ENCODE data around the gene VAV3. TPM values are rescaled to one million over a fixed set of nuclear protein-coding genes. Genes with fewer than 3 reads are reported as not detected.
"Not testable (repeated sequence)": the region's sequence is repeated elsewhere in the genome, so short reads cannot be mapped to it uniquely, and the experiment has no call there.

The VAV3 gene
- 5.3 and 7.6 TPM in 2 replicates for total RNA-seq (2014; rRNA removed; shearing (Covaris generic))

- H3K36me3 ChIP-seq (replicated peaks; ENCODE audit: control insufficient read depth, insufficient read depth, low read length), result no peaks in the 10 kb centered on the region
- peak within 1 kb of the TSS; percentile 74 for H3K4me3 ChIP-seq (ENCODE audit: insufficient read depth, low read depth, low read length)
- DNase-seq, result peak; percentile 89
- peaks cover 19% of the 10 kb centered on the region for H3K27me3 ChIP-seq (ENCODE audit: control insufficient read depth, insufficient read depth, low read length)
Observed at GRCh38 chr1:107965110-107965991, at the start of gene VAV3. VAV3 (minus strand) TSS chr1:107965180; CDS start chr1:107964869, 311 bp downstream.

- no peak overlapping the region for H3K4me3 ChIP-seq (ENCODE audit: insufficient read depth, low read depth, low read length)
- DNase-seq, result no peak
- H3K36me3 ChIP-seq (replicated peaks; ENCODE audit: control insufficient read depth, insufficient read depth, low read length), result no peaks in the 10 kb centered on the region; the same call in 1 of the 2 replicates
- H3K27me3 ChIP-seq (ENCODE audit: control insufficient read depth, insufficient read depth, low read length), result no peaks in the 10 kb centered on the region
Observed at GRCh38 chr1:108012553-108012952, 47.6 kb upstream of the VAV3 start.

- H3K36me3 ChIP-seq (replicated peaks; ENCODE audit: control insufficient read depth, insufficient read depth, low read length), result no peaks in the 10 kb centered on the region; the same call in 1 of the 2 replicates
- H3K4me3 ChIP-seq (ENCODE audit: insufficient read depth, low read depth, low read length), result no peak overlapping the region
- no peak for DNase-seq
- no peaks in the 10 kb centered on the region for H3K27me3 ChIP-seq (ENCODE audit: control insufficient read depth, insufficient read depth, low read length)
Observed at GRCh38 chr1:108011295-108011694, 46.3 kb upstream of the VAV3 start.

GRCh38 chr1:108010581-108010980 is 45.6 kb upstream of the VAV3 start:
- DNase-seq, result no peak

GRCh38 chr1:108009603-108010195 is 44.7 kb upstream of the VAV3 start:
- Histone ChIP-seq H3K36me3 (replicated peaks; ENCODE audit: control insufficient read depth, insufficient read depth, low read length) (no peaks in the 10 kb centered on the region; the same call in 1 of the 2 replicates), H3K27me3 (ENCODE audit: control insufficient read depth, insufficient read depth, low read length) (no peaks in the 10 kb centered on the region), H3K4me3 (ENCODE audit: insufficient read depth, low read depth, low read length) (no peak overlapping the region)
- DNase-seq, result no peak

More at GRCh38 chr1:108010581-108010980, 45.6 kb upstream of the VAV3 start:
- no peaks in the 10 kb centered on the region for H3K27me3 ChIP-seq (ENCODE audit: control insufficient read depth, insufficient read depth, low read length)
- H3K4me3 ChIP-seq (ENCODE audit: insufficient read depth, low read depth, low read length), result no peak overlapping the region
- no peaks in the 10 kb centered on the region; the same call in 1 of the 2 replicates for H3K36me3 ChIP-seq (replicated peaks; ENCODE audit: control insufficient read depth, insufficient read depth, low read length)

- Histone ChIP-seq H3K27me3 (ENCODE audit: control insufficient read depth, insufficient read depth, low read length) (no peaks in the 10 kb centered on the region), H3K36me3 (replicated peaks; ENCODE audit: control insufficient read depth, insufficient read depth, low read length) (no peaks in the 10 kb centered on the region), H3K4me3 (ENCODE audit: insufficient read depth, low read depth, low read length) (no peak overlapping the region)
- DNase-seq, result no peak
Observed at GRCh38 chr1:108007531-108007930, 42.6 kb upstream of the VAV3 start.

- Histone ChIP-seq H3K4me3 (ENCODE audit: insufficient read depth, low read depth, low read length) (no peak overlapping the region), H3K27me3 (ENCODE audit: control insufficient read depth, insufficient read depth, low read length) (no peaks in the 10 kb centered on the region), H3K36me3 (replicated peaks; ENCODE audit: control insufficient read depth, insufficient read depth, low read length) (no peaks in the 10 kb centered on the region)
- no peak for DNase-seq
Observed at GRCh38 chr1:108007070-108007469, 42.1 kb upstream of the VAV3 start.

GRCh38 chr1:108004919-108005318 is 39.9 kb upstream of the VAV3 start:
- not testable (repeated sequence) for H3K4me3 ChIP-seq (ENCODE audit: insufficient read depth, low read depth, low read length); DNase-seq

GRCh38 chr1:108000620-108001111 is 35.7 kb upstream of the VAV3 start:
- no peak for DNase-seq
- H3K4me3 ChIP-seq (ENCODE audit: insufficient read depth, low read depth, low read length), result no peak overlapping the region
- no peaks in the 10 kb centered on the region for H3K36me3 ChIP-seq (replicated peaks; ENCODE audit: control insufficient read depth, insufficient read depth, low read length)
- no peaks in the 10 kb centered on the region for H3K27me3 ChIP-seq (ENCODE audit: control insufficient read depth, insufficient read depth, low read length)

More at GRCh38 chr1:108004919-108005318, 39.9 kb upstream of the VAV3 start:
- H3K36me3 ChIP-seq (replicated peaks; ENCODE audit: control insufficient read depth, insufficient read depth, low read length); H3K27me3 ChIP-seq (ENCODE audit: control insufficient read depth, insufficient read depth, low read length): not testable (repeated sequence)

GRCh38 chr1:108000184-108000583 is 35.2 kb upstream of the VAV3 start:
- no peak for DNase-seq
- H3K27me3 ChIP-seq (ENCODE audit: control insufficient read depth, insufficient read depth, low read length), result no peaks in the 10 kb centered on the region
- no peak overlapping the region for H3K4me3 ChIP-seq (ENCODE audit: insufficient read depth, low read depth, low read length)
- H3K36me3 ChIP-seq (replicated peaks; ENCODE audit: control insufficient read depth, insufficient read depth, low read length), result no peaks in the 10 kb centered on the region

GRCh38 chr1:107997866-107998265 is 32.9 kb upstream of the VAV3 start:
- no peak for DNase-seq
- Histone ChIP-seq H3K36me3 (replicated peaks; ENCODE audit: control insufficient read depth, insufficient read depth, low read length) (no peaks in the 10 kb centered on the region), H3K27me3 (ENCODE audit: control insufficient read depth, insufficient read depth, low read length) (no peaks in the 10 kb centered on the region; the same call in 1 of the 2 replicates), H3K4me3 (ENCODE audit: insufficient read depth, low read depth, low read length) (no peak overlapping the region)

GRCh38 chr1:107993920-107994319 is 28.9 kb upstream of the VAV3 start:
- Histone ChIP-seq H3K4me3 (ENCODE audit: insufficient read depth, low read depth, low read length) (no peak overlapping the region), H3K27me3 (ENCODE audit: control insufficient read depth, insufficient read depth, low read length) (no peaks in the 10 kb centered on the region; the same call in 1 of the 2 replicates), H3K36me3 (replicated peaks; ENCODE audit: control insufficient read depth, insufficient read depth, low read length) (no peaks in the 10 kb centered on the region)
- DNase-seq, result no peak

GRCh38 chr1:107992347-107992746 is 27.4 kb upstream of the VAV3 start:
- no peaks in the 10 kb centered on the region; the same call in 1 of the 2 replicates for H3K27me3 ChIP-seq (ENCODE audit: control insufficient read depth, insufficient read depth, low read length)
- no peak for DNase-seq
- H3K36me3 ChIP-seq (replicated peaks; ENCODE audit: control insufficient read depth, insufficient read depth, low read length), result no peaks in the 10 kb centered on the region
- H3K4me3 ChIP-seq (ENCODE audit: insufficient read depth, low read depth, low read length), result no peak overlapping the region

- H3K36me3 ChIP-seq (replicated peaks; ENCODE audit: control insufficient read depth, insufficient read depth, low read length), result no peaks in the 10 kb centered on the region
Observed at GRCh38 chr1:107991371-107992066, 26.5 kb upstream of the VAV3 start.

More at GRCh38 chr1:107991371-107992066, 26.5 kb upstream of the VAV3 start:
- Histone ChIP-seq H3K4me3 (ENCODE audit: insufficient read depth, low read depth, low read length) (no peak overlapping the region), H3K27me3 (ENCODE audit: control insufficient read depth, insufficient read depth, low read length) (no peaks in the 10 kb centered on the region; the same call in 1 of the 2 replicates)
- no peak for DNase-seq
